AG09309 (cell line): ENCODE results near the gene SFT2D3.

ENCODE experiments used
- DNase-seq: peaks from one replicate; pipeline ENCODE4 v3.0.0-alpha.2; 2010; ENCODE audit warnings: low read depth
- H3K4me3 ChIP-seq: 2 replicates; pipeline ENCODE4 v1.5.1; 2011; ENCODE audit warnings: mild to moderate bottlenecking, low read depth, low read length, moderate library complexity; ENCODE audit not compliant: control insufficient read depth
- TF ChIP-seq, protein P1 (sequence below): IDR thresholded peaks from 2 replicates; pipeline ENCODE4 v1.5.1; 2011; ENCODE audit warnings: mild to moderate bottlenecking, low read depth, low read length, inconsistent platforms; ENCODE audit not compliant: insufficient read depth, control insufficient read depth; ENCODE audit errors: missing control alignments

The SFT2D3 gene

DNA sequence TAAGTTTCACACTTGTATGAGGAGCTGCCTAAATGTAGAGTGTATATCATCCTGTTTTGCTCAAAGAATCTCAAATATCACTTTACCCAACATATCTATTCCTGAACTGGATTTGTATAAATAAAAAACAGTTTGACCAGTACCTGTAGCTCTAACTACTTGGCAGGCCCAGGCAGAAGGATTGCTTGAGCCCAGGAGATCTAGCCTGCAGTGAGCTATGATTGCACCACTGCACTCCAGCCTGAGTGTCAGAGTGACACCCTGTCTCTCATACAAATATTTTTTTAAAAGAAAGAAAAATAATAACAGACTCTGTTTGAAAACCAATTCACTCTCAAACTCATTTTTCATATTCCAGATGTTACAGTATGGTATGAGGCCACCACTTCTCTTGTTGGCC lies 18.2 kb upstream of the SFT2D3 start:
- no peak for DNase-seq
- TF ChIP-seq, protein P1, sequence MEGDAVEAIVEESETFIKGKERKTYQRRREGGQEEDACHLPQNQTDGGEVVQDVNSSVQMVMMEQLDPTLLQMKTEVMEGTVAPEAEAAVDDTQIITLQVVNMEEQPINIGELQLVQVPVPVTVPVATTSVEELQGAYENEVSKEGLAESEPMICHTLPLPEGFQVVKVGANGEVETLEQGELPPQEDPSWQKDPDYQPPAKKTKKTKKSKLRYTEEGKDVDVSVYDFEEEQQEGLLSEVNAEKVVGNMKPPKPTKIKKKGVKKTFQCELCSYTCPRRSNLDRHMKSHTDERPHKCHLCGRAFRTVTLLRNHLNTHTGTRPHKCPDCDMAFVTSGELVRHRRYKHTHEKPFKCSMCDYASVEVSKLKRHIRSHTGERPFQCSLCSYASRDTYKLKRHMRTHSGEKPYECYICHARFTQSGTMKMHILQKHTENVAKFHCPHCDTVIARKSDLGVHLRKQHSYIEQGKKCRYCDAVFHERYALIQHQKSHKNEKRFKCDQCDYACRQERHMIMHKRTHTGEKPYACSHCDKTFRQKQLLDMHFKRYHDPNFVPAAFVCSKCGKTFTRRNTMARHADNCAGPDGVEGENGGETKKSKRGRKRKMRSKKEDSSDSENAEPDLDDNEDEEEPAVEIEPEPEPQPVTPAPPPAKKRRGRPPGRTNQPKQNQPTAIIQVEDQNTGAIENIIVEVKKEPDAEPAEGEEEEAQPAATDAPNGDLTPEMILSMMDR, result no peak
- H3K4me3 ChIP-seq, result no peak overlapping the region

DNA sequence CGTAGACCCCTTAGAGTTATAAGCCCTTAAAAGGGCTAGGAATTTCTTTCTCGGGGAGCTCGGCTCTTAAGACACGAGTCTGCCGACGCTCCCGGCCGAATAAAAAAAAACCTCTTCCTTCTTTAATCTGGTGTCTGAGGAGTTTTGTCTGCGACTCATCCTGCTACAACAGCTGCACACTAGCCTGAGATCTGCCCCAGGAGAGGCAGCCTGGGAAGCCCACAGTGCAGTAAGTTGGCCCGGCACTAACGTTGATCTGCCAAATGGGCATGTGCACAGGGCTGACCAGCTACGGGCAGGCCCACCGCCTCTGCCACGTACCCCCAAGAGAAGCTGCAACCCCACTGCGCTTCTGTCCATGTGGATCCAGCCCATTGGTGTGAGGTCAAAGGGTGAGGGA lies 17.5 kb upstream of the SFT2D3 start:
- no peak for DNase-seq
- no peak overlapping the region for H3K4me3 ChIP-seq
- TF ChIP-seq, protein P1, result no peak

DNA sequence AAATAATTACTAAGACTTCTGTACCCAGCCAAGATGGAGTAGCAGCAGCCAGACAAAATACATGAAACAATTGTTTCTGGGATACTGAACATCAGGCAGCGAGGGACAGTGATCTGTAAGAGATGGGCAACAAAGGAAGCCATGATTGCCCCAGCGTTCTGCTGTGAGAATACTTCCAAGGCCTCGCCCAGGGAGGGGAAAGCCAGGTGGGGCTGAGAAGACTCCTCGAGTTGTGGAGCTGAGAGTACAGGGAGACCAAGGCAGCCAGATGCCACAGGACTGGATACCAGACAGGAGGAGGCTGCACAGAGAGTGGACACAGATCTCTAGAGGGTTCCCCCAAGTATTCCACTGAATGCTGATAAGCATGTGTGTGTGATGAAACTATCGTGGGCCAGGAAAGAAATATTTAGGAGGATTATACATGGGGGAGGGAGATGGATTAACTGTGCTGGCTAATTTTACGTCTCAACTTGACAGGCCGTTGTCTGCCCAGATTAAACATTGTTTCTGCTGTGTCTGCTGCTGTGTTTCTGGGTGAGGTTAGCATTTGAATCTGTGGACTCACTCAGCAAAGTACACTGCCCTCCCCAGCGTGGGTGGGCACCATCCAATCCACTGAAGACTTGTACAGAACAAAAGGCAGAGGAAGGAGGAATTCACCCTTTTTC lies 15.8 kb upstream of the SFT2D3 start:
- TF ChIP-seq, protein P1, result no peak
- no peak for DNase-seq
- no peak overlapping the region for H3K4me3 ChIP-seq

DNA sequence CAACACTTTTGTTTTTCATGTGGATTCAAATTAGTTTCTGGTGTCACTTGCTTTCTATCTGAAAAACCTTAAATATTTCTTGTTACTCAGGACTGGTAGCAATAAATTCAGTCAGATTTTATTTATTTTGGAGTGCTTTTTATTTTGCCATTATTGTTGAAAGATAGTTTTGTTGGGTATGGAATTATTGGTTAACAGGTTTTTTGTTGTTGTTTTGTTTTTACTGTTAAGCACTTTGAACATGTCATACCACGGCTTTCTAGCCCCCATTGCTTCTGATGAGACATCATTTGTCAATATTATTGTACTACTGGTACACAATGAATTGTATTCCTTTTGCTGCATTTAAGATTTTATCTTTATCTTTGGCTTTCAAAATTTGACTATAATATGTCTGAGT lies 12.9 kb upstream of the SFT2D3 start:
- DNase-seq, result no peak
- TF ChIP-seq, protein P1, result no peak
- no peak overlapping the region for H3K4me3 ChIP-seq

DNA sequence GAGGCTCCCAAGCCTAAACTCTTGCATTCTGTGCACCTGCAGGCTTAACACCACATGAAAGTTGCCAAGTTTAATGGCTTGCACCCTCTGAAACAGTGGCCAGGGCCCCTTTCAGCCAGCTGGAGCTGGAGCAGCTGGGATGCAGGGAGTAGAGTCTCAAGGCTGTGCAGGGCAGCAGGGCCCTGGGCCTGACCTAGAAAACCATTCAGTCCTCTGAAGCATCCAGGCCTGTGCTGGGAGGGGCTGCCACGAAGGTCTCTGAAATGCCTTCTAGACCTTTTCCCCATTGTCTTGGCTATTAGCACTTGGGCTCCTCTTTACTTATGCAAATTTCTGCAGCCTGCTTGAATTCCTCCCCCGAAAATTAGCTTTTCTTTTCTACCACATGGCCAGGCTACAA lies 10.6 kb upstream of the SFT2D3 start:
- no peak overlapping the region for H3K4me3 ChIP-seq
- TF ChIP-seq, protein P1, result no peak
- DNase-seq, result no peak

DNA sequence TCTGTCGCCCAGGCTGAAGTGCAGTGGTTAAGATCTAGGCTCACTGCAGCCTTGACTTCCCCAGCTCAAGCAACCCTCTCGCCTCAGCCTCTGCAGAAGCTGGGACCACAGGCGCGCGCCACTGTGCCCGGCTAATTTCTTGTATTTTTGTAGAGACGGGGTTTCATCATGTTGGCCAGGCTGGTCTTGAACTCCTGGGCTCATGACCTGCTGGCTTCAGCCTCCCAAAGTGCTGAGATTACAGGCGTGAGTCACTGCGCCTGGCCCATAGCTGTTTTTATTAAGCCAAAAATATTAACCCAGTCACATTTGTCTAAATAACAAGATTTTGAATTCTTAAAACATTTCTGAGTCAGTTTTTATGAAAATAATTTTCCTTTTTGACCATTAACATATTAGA lies 6.3 kb upstream of the SFT2D3 start:
- TF ChIP-seq, protein P1, result no peak
- DNase-seq, result no peak
- no peak overlapping the region for H3K4me3 ChIP-seq
